Mesenchymal stem cell (in vitro differentiated cells and primary cell): Measurements from ENCODE around the gene PUDP.

Source experiments
- DNase-seq: peaks from one replicate; pipeline ENCODE4 v3.0.0-alpha.2; 2013
- H2AFZ ChIP-seq: one replicate; pipeline ENCODE4 v1.6.1; 2013; ENCODE audit warnings: low read depth, mild to moderate bottlenecking, control low read depth, inconsistent platforms, low read length, moderate library complexity
- H2AK5ac ChIP-seq: 2 replicates; pipeline ENCODE4 v1.6.1; 2013; ENCODE audit warnings: low read length, moderate library complexity, mild to moderate bottlenecking, inconsistent platforms; ENCODE audit not compliant: severe bottlenecking
- H2BK120ac ChIP-seq: one replicate; pipeline ENCODE4 v1.6.1; 2013; ENCODE audit warnings: low read depth, mild to moderate bottlenecking, inconsistent platforms, low read length, moderate library complexity
- H2BK12ac ChIP-seq, 2 experiments: one replicate each; pipeline ENCODE4 v1.6.1; 2013; ENCODE audit warnings: inconsistent platforms in 2 of 2, low read length in 2 of 2, mild to moderate bottlenecking in 2 of 2, moderate library complexity in 2 of 2, control low read depth in 1 of 2
- H2BK15ac ChIP-seq: one replicate; pipeline ENCODE4 v1.6.1; 2013; ENCODE audit warnings: mild to moderate bottlenecking, low read depth, inconsistent platforms; ENCODE audit not compliant: poor library complexity, severe bottlenecking
- H2BK5ac ChIP-seq: 2 replicates; pipeline ENCODE4 v1.6.1; 2013; ENCODE audit warnings: low read depth, mild to moderate bottlenecking, low read length, control low read depth, inconsistent platforms; ENCODE audit not compliant: poor library complexity, severe bottlenecking
- H3K14ac ChIP-seq, 2 experiments: one replicate each; pipeline ENCODE4 v1.6.1; 2013; ENCODE audit warnings: inconsistent platforms in 2 of 2, low read length in 2 of 2, control low read depth in 1 of 2, mild to moderate bottlenecking in 1 of 2, moderate library complexity in 1 of 2
- H3K18ac ChIP-seq, 2 experiments: one replicate each; pipeline ENCODE4 v1.6.1; 2013; ENCODE audit warnings: inconsistent platforms in 2 of 2, low read length in 2 of 2, control low read depth in 1 of 2, low read depth in 1 of 2, mild to moderate bottlenecking in 1 of 2
- H3K23ac ChIP-seq, 2 experiments: one replicate each; pipeline ENCODE4 v1.6.1; 2013; ENCODE audit warnings: inconsistent platforms in 2 of 2, low read length in 2 of 2, mild to moderate bottlenecking in 2 of 2, moderate library complexity in 2 of 2, control low read depth in 1 of 2
- H3K27ac ChIP-seq: 2 replicates; pipeline ENCODE4 v1.5.1; 2013; ENCODE audit warnings: mild to moderate bottlenecking, moderate library complexity, low read length, control low read depth, inconsistent platforms; ENCODE audit not compliant: poor library complexity, severe bottlenecking
- H3K27me3 ChIP-seq, 2 experiments: 2 replicates each; pipeline versions ENCODE4 v1.6.1 to v1.7.0; 2013; ENCODE audit warnings: low read length in 2 of 2, mild to moderate bottlenecking in 2 of 2, moderate library complexity in 2 of 2, control low read depth in 1 of 2, inconsistent platforms in 1 of 2; ENCODE audit not compliant: control insufficient read depth in 1 of 2, insufficient read depth in 1 of 2
- H3K36me3 ChIP-seq, 2 experiments: 2 replicates each; pipeline versions ENCODE4 v1.6.1 to v1.7.0; 2013; ENCODE audit warnings: low read length in 2 of 2, control low read depth in 1 of 2, inconsistent platforms in 1 of 2, low read depth in 1 of 2, mild to moderate bottlenecking in 1 of 2; ENCODE audit not compliant: insufficient read depth in 2 of 2, control insufficient read depth in 1 of 2
- H3K4ac ChIP-seq, 2 experiments: one replicate each; pipeline ENCODE4 v1.6.1; 2013; ENCODE audit warnings: inconsistent platforms in 2 of 2, low read length in 2 of 2, mild to moderate bottlenecking in 2 of 2, moderate library complexity in 2 of 2, control low read depth in 1 of 2, low read depth in 1 of 2
- H3K4me1 ChIP-seq: 2 replicates; pipeline ENCODE4 v1.6.1; 2013; ENCODE audit warnings: low read depth, low read length, control low read depth; ENCODE audit not compliant: control insufficient read depth, insufficient read depth
- H3K4me2 ChIP-seq: 2 replicates; pipeline ENCODE4 v1.6.1; 2013; ENCODE audit warnings: low read length, mild to moderate bottlenecking, inconsistent platforms; ENCODE audit not compliant: poor library complexity, severe bottlenecking
- H3K4me3 ChIP-seq, 2 experiments: 2 replicates each; pipeline versions ENCODE4 v1.5.1 to v1.7.0; 2013; ENCODE audit warnings: low read length in 2 of 2, mild to moderate bottlenecking in 2 of 2, control low read depth in 1 of 2, low read depth in 1 of 2; ENCODE audit not compliant: insufficient read depth in 1 of 2
- H3K79me1 ChIP-seq: replicated peaks from 2 replicates; pipeline ENCODE4 v1.6.1; 2013; ENCODE audit warnings: mild to moderate bottlenecking, control low read depth, low read length, inconsistent platforms; ENCODE audit not compliant: poor library complexity, severe bottlenecking
- H3K9ac ChIP-seq: 2 replicates; pipeline ENCODE4 v1.7.0; 2013; ENCODE audit warnings: mild to moderate bottlenecking, low read length, moderate library complexity
- H3K9me3 ChIP-seq: 2 replicates; pipeline ENCODE4 v1.7.0; 2013; ENCODE audit warnings: mild to moderate bottlenecking, low read length; ENCODE audit not compliant: control insufficient read depth
- H4K8ac ChIP-seq: one replicate; pipeline ENCODE4 v1.6.1; 2013; ENCODE audit warnings: inconsistent platforms, mild to moderate bottlenecking, low read length, moderate library complexity
- H4K91ac ChIP-seq: one replicate; pipeline ENCODE4 v1.6.1; 2013; ENCODE audit warnings: mild to moderate bottlenecking, low read length, inconsistent platforms
- WGBS: methylation state at CpG from one replicate; pipeline ENCODE4 v1.1.7; 2013; ENCODE audit warnings: mixed read lengths; 5-methylcytosine and 5-hydroxymethylcytosine counted together

Gene PUDP

GRCh38 chrX:7059214-7059838 lies 88.6 kb downstream of the PUDP start:
- no peak overlapping the region for H2AFZ ChIP-seq
- H4K91ac ChIP-seq, result no peak overlapping the region
- H2AK5ac ChIP-seq, result no peak overlapping the region
- H2BK12ac ChIP-seq, result no peak overlapping the region
- no peak overlapping the region for H3K4ac ChIP-seq
- H3K4me3 ChIP-seq, result no peak overlapping the region
- no peak overlapping the region for H2BK15ac ChIP-seq
- H3K14ac ChIP-seq, result no peak overlapping the region
- DNase-seq, result no peak
- H3K79me1 ChIP-seq, result peaks cover 8% of the 10 kb centered on the region
- peaks cover 10 to 35% of the 10 kb centered on the region in 2 experiments for H3K36me3 ChIP-seq
- no peak overlapping the region for H2BK120ac ChIP-seq
- peaks cover 1% of the 10 kb centered on the region for H3K4me1 ChIP-seq
- WGBS, result 96% methylated on average over 11 of the region's 12 CpGs
- no peak overlapping the region for H3K23ac ChIP-seq
- H3K4me2 ChIP-seq, result no peak overlapping the region
- H3K9ac ChIP-seq, result no peak overlapping the region
- H3K18ac ChIP-seq, result no peak overlapping the region
- no peaks in the 10 kb centered on the region for H3K27me3 ChIP-seq
- H3K9me3 ChIP-seq, result no peaks in the 10 kb centered on the region
- no peak overlapping the region for H3K27ac ChIP-seq
- H4K8ac ChIP-seq, result no peak overlapping the region
- no peak overlapping the region for H2BK5ac ChIP-seq

DNA sequence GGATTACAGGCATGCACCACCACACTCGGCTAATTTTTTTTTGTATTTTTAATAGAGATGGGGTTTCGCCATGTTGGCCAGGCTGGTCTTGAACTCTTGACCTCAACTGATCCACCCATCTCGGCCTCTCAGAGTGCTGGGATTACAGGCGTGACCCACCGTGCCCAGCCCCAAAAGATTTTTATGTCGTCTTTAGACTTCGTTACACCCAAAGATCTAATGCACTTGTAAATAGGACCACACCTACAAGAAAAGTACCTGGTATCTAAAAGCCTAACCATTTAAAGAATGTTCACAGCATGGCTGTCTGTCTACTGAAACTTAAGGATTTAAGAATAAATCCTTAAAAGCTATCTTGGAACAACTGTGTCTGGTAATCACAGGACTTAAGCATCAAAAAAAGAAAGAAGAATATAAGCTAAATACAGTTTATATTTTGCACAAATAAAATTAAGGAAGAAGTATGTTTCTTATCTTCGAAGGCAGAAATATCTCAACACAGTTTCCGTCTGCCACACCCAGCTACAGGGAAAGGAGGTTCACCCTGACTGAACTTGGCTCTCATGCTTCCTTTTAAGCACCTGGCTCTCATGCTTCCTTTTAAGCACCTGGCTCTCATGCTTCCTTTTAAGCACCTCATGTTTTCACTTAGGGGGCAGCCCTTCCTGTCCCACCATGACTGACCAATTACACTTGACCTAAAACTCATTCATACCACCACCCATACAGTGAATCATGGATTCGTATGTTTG lies 92.4 kb downstream of the PUDP start:
- Histone ChIP-seq H3K9me3 (no peaks in the 10 kb centered on the region), H3K23ac (no peak overlapping the region), H3K4ac (no peak overlapping the region), H2AK5ac (no peak overlapping the region), H3K27ac (no peak overlapping the region), H3K4me1 (no peaks in the 10 kb centered on the region), H3K4me3 (no peak overlapping the region), H4K8ac (no peak overlapping the region), H2BK120ac (no peak overlapping the region), H3K27me3 (no peaks in the 10 kb centered on the region), H3K79me1 (peaks cover 5% of the 10 kb centered on the region), H3K14ac (no peak overlapping the region), H3K9ac (no peak overlapping the region), H3K4me2 (no peak overlapping the region), H3K18ac (no peak overlapping the region), H4K91ac (no peak overlapping the region), H2AFZ (no peak overlapping the region), H2BK15ac (no peak overlapping the region), H2BK12ac (no peak overlapping the region), H3K36me3 (peaks cover 10 to 30% of the 10 kb centered on the region in 2 experiments), H2BK5ac (no peak overlapping the region)
- 98% methylated on average over 7 of the region's 10 CpGs for WGBS
- DNase-seq, result no peak

- Histone ChIP-seq H3K9me3 (no peaks in the 10 kb centered on the region), H2BK12ac (no peak overlapping the region), H3K23ac (no peak overlapping the region), H2AK5ac (no peak overlapping the region), H3K4me2 (no peak overlapping the region), H3K18ac (no peak overlapping the region), H3K27ac (no peak overlapping the region), H3K4ac (no peak overlapping the region), H3K9ac (no peak overlapping the region), H4K91ac (no peak overlapping the region), H2BK15ac (no peak overlapping the region), H3K79me1 (peaks cover 6% of the 10 kb centered on the region), H3K14ac (no peak overlapping the region), H3K4me3 (no peak overlapping the region), H3K36me3 (peaks cover 13 to 27% of the 10 kb centered on the region in 2 experiments), H2BK120ac (no peak overlapping the region), H3K4me1 (no peaks in the 10 kb centered on the region), H2AFZ (no peak overlapping the region), H2BK5ac (no peak overlapping the region), H4K8ac (no peak overlapping the region), H3K27me3 (no peaks in the 10 kb centered on the region)
- DNase-seq, result no peak
- 97% methylated on average over 11 of the region's 14 CpGs for WGBS
Measured at GRCh38 chrX:7054219-7055216, 93.4 kb downstream of the PUDP start.

- H2BK120ac ChIP-seq, result no peak overlapping the region
- H2BK5ac ChIP-seq, result no peak overlapping the region
- no peak overlapping the region for H3K4me3 ChIP-seq
- H3K9ac ChIP-seq, result no peak overlapping the region
- DNase-seq, result no peak
- H2BK15ac ChIP-seq, result no peak overlapping the region
- 100% methylated on average over 3 of the region's 6 CpGs for WGBS
- no peaks in the 10 kb centered on the region for H3K9me3 ChIP-seq
- H3K4me1 ChIP-seq, result no peaks in the 10 kb centered on the region
- no peak overlapping the region for H4K8ac ChIP-seq
- H3K27me3 ChIP-seq, result no peaks in the 10 kb centered on the region
- H2AK5ac ChIP-seq, result no peak overlapping the region
- H3K18ac ChIP-seq, result no peak overlapping the region
- H3K27ac ChIP-seq, result no peak overlapping the region
- no peak overlapping the region for H4K91ac ChIP-seq
- H2BK12ac ChIP-seq, result no peak overlapping the region
- H3K36me3 ChIP-seq, result peaks cover 11 to 30% of the 10 kb centered on the region in 2 experiments
- H3K14ac ChIP-seq, result no peak overlapping the region
- no peak overlapping the region for H3K23ac ChIP-seq
- H3K4me2 ChIP-seq, result no peak overlapping the region
- H3K4ac ChIP-seq, result no peak overlapping the region
- no peak overlapping the region for H2AFZ ChIP-seq
- H3K79me1 ChIP-seq, result peaks cover 5% of the 10 kb centered on the region
Measured at GRCh38 chrX:7052541-7052940, 95.4 kb downstream of the PUDP start.
